ENCODE results near the gene TSACC.

Gene TSACC

GRCh38 chr1:156293895-156294294, 44.4 kb upstream of the TSACC start:
- Histone ChIP-seq H3K4me2 (ENCODE audit: low read length) (no peak overlapping the region), H2AFZ (no peak overlapping the region), H3K9ac (no peak overlapping the region), H3K36me3 (ENCODE audit: control insufficient read depth, insufficient read depth, low read length) (no peaks in the 10 kb centered on the region), H3K79me2 (no peaks in the 10 kb centered on the region), H3K4me3 (ENCODE audit: low read depth, low read length) (no peak overlapping the region), H3K4me1 (peaks cover 3% of the 10 kb centered on the region), H3K27me3 (ENCODE audit: control insufficient read depth, insufficient read depth, low read length) (no peaks in the 10 kb centered on the region), H3K27ac (no peak overlapping the region), H3K9me3 (ENCODE audit: control insufficient read depth, low read length) (no peaks in the 10 kb centered on the region)
- TF ChIP-seq CTCF (IDR thresholded peaks at IDR 0.05) = no peak

GRCh38 chr1:156295391-156295947, 42.9 kb upstream of the TSACC start, which contains the start of gene GLMP:
Gene GLMP, minus strand, starts transcription at chr1:156295679. Its CDS starts 34 bp downstream, at chr1:156295645.
- Histone ChIP-seq H3K4me3 (ENCODE audit: low read depth, low read length) (peak within 1 kb of the TSS; percentile 82), H3K36me3 (ENCODE audit: control insufficient read depth, insufficient read depth, low read length) (no peaks in the 10 kb centered on the region), H3K79me2 (no peaks in the 10 kb centered on the region), H3K27ac (no peak within 1 kb of the TSS), H3K4me2 (ENCODE audit: low read length) (peak within 1 kb of the TSS; percentile 84), H3K9ac (no peak within 1 kb of the TSS), H2AFZ (peak within 1 kb of the TSS; percentile 83), H3K4me1 (peaks cover 3% of the 10 kb centered on the region), H3K27me3 (ENCODE audit: control insufficient read depth, insufficient read depth, low read length) (no peaks in the 10 kb centered on the region), H3K9me3 (ENCODE audit: control insufficient read depth, low read length) (no peaks in the 10 kb centered on the region)
- TF ChIP-seq CTCF (IDR thresholded peaks at IDR 0.05) = no peak

GRCh38 chr1:156298852-156299357, 39.4 kb upstream of the TSACC start, which contains the start of gene VHLL:
Gene VHLL, minus strand, starts transcription at chr1:156299307. Its CDS starts 118 bp downstream, at chr1:156299189.
- H3K9me3 ChIP-seq (ENCODE audit: control insufficient read depth, low read length) = no peaks in the 10 kb centered on the region
- H3K27ac ChIP-seq = no peak within 1 kb of the TSS
- no peaks in the 10 kb centered on the region for H3K36me3 ChIP-seq (ENCODE audit: control insufficient read depth, insufficient read depth, low read length)
- H3K9ac ChIP-seq = no peak within 1 kb of the TSS
- no peak within 1 kb of the TSS for H2AFZ ChIP-seq
- H3K27me3 ChIP-seq (ENCODE audit: control insufficient read depth, insufficient read depth, low read length) = no peaks in the 10 kb centered on the region
- no peak within 1 kb of the TSS for H3K4me2 ChIP-seq (ENCODE audit: low read length)
- no peak for TF ChIP-seq CTCF (IDR thresholded peaks at IDR 0.05)
- H3K4me1 ChIP-seq = no peaks in the 10 kb centered on the region
- H3K79me2 ChIP-seq = no peaks in the 10 kb centered on the region
- no peak within 1 kb of the TSS for H3K4me3 ChIP-seq (ENCODE audit: low read depth, low read length)

GRCh38 chr1:156303241-156303640, 35.1 kb upstream of the TSACC start:
- no peak for TF ChIP-seq CTCF (IDR thresholded peaks at IDR 0.05)
- no peak overlapping the region for H3K27ac ChIP-seq
- no peak overlapping the region for H3K4me2 ChIP-seq (ENCODE audit: low read length)
- no peaks in the 10 kb centered on the region for H3K36me3 ChIP-seq (ENCODE audit: control insufficient read depth, insufficient read depth, low read length)
- H3K27me3 ChIP-seq (ENCODE audit: control insufficient read depth, insufficient read depth, low read length) = no peaks in the 10 kb centered on the region
- H3K79me2 ChIP-seq = no peaks in the 10 kb centered on the region
- H3K4me3 ChIP-seq (ENCODE audit: low read depth, low read length) = no peak overlapping the region
- H3K9me3 ChIP-seq (ENCODE audit: control insufficient read depth, low read length) = no peaks in the 10 kb centered on the region
- H3K4me1 ChIP-seq = no peaks in the 10 kb centered on the region
- no peak overlapping the region for H2AFZ ChIP-seq
- no peak overlapping the region for H3K9ac ChIP-seq

GRCh38 chr1:156305215-156305614, 33.1 kb upstream of the TSACC start:
- no peaks in the 10 kb centered on the region for H3K4me1 ChIP-seq
- H3K9ac ChIP-seq = no peak overlapping the region
- no peaks in the 10 kb centered on the region for H3K9me3 ChIP-seq (ENCODE audit: control insufficient read depth, low read length)
- H3K27ac ChIP-seq = no peak overlapping the region
- H3K79me2 ChIP-seq = no peaks in the 10 kb centered on the region
- no peaks in the 10 kb centered on the region for H3K27me3 ChIP-seq (ENCODE audit: control insufficient read depth, insufficient read depth, low read length)
- no peak overlapping the region for H2AFZ ChIP-seq
- TF ChIP-seq CTCF (IDR thresholded peaks at IDR 0.05) = no peak
- H3K36me3 ChIP-seq (ENCODE audit: control insufficient read depth, insufficient read depth, low read length) = no peaks in the 10 kb centered on the region
- no peak overlapping the region for H3K4me3 ChIP-seq (ENCODE audit: low read depth, low read length)
- H3K4me2 ChIP-seq (ENCODE audit: low read length) = no peak overlapping the region

Data from parathyroid adenoma (tissue), 2 donors.